Measurements from ENCODE around the gene PHRF1.
A peak's percentile ranks its signal among the peaks of the same experiment; 100 is the strongest.

Gene PHRF1

DNA sequence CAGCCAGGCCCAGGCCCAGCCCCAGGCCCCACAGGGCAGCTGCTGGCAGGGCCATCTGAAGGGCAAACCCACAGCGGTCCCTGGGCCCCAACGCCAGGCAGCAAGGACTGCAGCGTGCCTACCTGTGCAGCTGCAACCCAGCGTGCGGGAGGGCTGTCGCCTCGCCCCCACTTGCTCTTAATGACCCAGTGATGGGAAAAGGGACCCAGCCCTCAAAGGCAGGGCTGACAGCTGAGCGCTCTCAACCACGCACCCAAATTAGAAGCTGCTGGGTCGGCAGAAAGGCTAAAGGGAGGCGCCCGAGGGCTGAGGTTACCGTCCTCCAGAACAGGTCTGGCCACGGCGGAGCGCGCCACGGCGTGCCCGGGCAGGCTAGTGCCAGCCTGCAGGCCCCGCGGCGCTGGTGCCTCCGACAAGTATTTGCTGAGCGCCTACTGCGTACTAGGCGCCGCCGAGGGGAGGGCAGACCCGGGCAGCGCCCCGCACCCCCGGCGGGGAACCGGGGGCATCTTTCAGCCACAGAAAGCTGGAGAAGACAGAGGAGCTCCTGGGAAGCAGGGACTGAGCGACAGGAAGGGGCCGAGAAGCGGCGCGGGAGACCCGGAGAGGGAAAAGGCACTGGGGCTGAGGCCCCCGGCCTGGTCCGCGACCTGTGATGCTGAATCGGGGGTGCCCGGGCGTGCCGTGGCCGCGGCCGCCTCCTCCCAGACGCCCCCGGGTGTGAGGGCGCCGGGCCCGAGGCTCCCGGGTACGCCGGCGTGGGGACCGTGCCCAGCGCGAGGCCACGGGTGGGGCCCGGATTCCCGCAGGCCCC is 41.7 kb upstream of the PHRF1 start:
- no peaks in the 10 kb centered on the region for H3K27me3 ChIP-seq (ENCODE audit: insufficient read depth, low read length, poor library complexity)
- no peak overlapping the region for H3K23ac ChIP-seq (ENCODE audit: low read length)
- peaks cover 12% of the 10 kb centered on the region for H3K79me1 ChIP-seq (ENCODE audit: low read length)
- H4K5ac ChIP-seq (ENCODE audit: low read length): no peak overlapping the region
- peak overlapping the region; percentile 6 for H3K4ac ChIP-seq (ENCODE audit: low read depth, low read length)
- no peak overlapping the region for H2BK15ac ChIP-seq (replicated peaks; ENCODE audit: low read depth)
- H3K18ac ChIP-seq (ENCODE audit: low read length): peak overlapping the region; percentile 81
- peak overlapping the region; percentile 93 for H3K9ac ChIP-seq (ENCODE audit: low read length)
- H3K27ac ChIP-seq (ENCODE audit: low read depth, low read length): no peak overlapping the region
- DNase-seq: no peak
- peak overlapping the region; percentile 71 for H3K4me2 ChIP-seq (ENCODE audit: low read length)
- peaks cover 7% of the 10 kb centered on the region for H3K79me2 ChIP-seq (ENCODE audit: control insufficient read depth, insufficient read depth, low read length)
- H2AK5ac ChIP-seq (ENCODE audit: low read length): no peak overlapping the region
- peak overlapping the region; percentile 91 for H3K56ac ChIP-seq (ENCODE audit: low read length)
- peaks cover 4% of the 10 kb centered on the region for H3K4me1 ChIP-seq (ENCODE audit: control insufficient read depth, low read depth, low read length)
- H2BK120ac ChIP-seq (ENCODE audit: low read depth, low read length): no peak overlapping the region
- H4K8ac ChIP-seq (ENCODE audit: low read depth, low read length): no peak overlapping the region
- WGBS (ENCODE audit: extremely low coverage, insufficient coverage, low lambda C conversion rate): no CpG with 5 or more reads among the region's 66 CpGs
- H3K36me3 ChIP-seq (ENCODE audit: control insufficient read depth, insufficient read depth, low read length): no peaks in the 10 kb centered on the region
- H3K4me3 ChIP-seq (ENCODE audit: low read length): peak overlapping the region; percentile 76
- H2BK5ac ChIP-seq (ENCODE audit: low read length): no peak overlapping the region

DNA sequence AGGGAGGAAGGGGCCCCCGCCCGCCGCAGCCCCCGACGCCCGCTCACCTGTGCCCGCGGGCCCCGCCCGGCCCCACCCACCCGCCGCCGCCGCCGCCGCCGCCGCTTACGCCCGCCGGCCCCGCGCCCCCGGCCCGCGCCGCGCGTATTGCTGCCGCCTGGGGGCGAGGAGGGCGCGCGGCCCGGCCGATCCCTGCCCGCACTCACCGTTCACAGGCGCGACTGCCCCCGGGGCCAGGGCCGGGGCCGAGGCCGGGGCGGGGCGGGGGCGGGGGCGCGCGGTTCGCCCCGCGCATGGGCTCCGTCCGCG is 41.1 kb upstream of the PHRF1 start:
- H3K18ac ChIP-seq (ENCODE audit: low read length): peak overlapping the region; percentile 81
- no peak overlapping the region for H2BK5ac ChIP-seq (ENCODE audit: low read length)

GRCh38 chr11:535519-536454 is 40.5 kb upstream of the PHRF1 start, which contains the start of gene HRAS:
Gene HRAS, minus strand, starts transcription at chr11:535576.
- H2BK120ac ChIP-seq (ENCODE audit: low read depth, low read length): no peak within 1 kb of the TSS
- WGBS (ENCODE audit: extremely low coverage, insufficient coverage, low lambda C conversion rate): no CpG with 5 or more reads among the region's 97 CpGs
- peaks cover 4% of the 10 kb centered on the region for H3K4me1 ChIP-seq (ENCODE audit: control insufficient read depth, low read depth, low read length)
- DNase-seq: peak; percentile 95
- peak within 1 kb of the TSS; percentile 81 for H3K18ac ChIP-seq (ENCODE audit: low read length)
- peak within 1 kb of the TSS; percentile 69 for H2AK5ac ChIP-seq (ENCODE audit: low read length)
- peak within 1 kb of the TSS; percentile 6 for H3K4ac ChIP-seq (ENCODE audit: low read depth, low read length)
- H2BK5ac ChIP-seq (ENCODE audit: low read length): no peak within 1 kb of the TSS
- H3K23ac ChIP-seq (ENCODE audit: low read length): peak within 1 kb of the TSS; percentile 97
- no peak within 1 kb of the TSS for H2BK15ac ChIP-seq (replicated peaks; ENCODE audit: low read depth)
- no peaks in the 10 kb centered on the region for H3K27me3 ChIP-seq (ENCODE audit: insufficient read depth, low read length, poor library complexity)
- H3K4me3 ChIP-seq (ENCODE audit: low read length): peak within 1 kb of the TSS; percentile 76
- H3K4me2 ChIP-seq (ENCODE audit: low read length): peak within 1 kb of the TSS; percentile 71
- peak within 1 kb of the TSS; percentile 93 for H3K9ac ChIP-seq (ENCODE audit: low read length)
- H3K56ac ChIP-seq (ENCODE audit: low read length): peak within 1 kb of the TSS; percentile 91
- H4K5ac ChIP-seq (ENCODE audit: low read length): no peak within 1 kb of the TSS
- H4K8ac ChIP-seq (ENCODE audit: low read depth, low read length): peak within 1 kb of the TSS; percentile 28
- no peaks in the 10 kb centered on the region for H3K36me3 ChIP-seq (ENCODE audit: control insufficient read depth, insufficient read depth, low read length)
- H3K79me1 ChIP-seq (ENCODE audit: low read length): peaks cover 12% of the 10 kb centered on the region
- peak within 1 kb of the TSS; percentile 72 for H3K27ac ChIP-seq (ENCODE audit: low read depth, low read length)
- H3K79me2 ChIP-seq (ENCODE audit: control insufficient read depth, insufficient read depth, low read length): peaks cover 7% of the 10 kb centered on the region

More for the DNA sequence above, 41.1 kb upstream of the PHRF1 start:
- Histone ChIP-seq H3K4me3 (ENCODE audit: low read length) (no peak overlapping the region), H3K4ac (ENCODE audit: low read depth, low read length) (peak overlapping the region; percentile 6), H4K8ac (ENCODE audit: low read depth, low read length) (no peak overlapping the region), H2BK120ac (ENCODE audit: low read depth, low read length) (no peak overlapping the region), H3K79me1 (ENCODE audit: low read length) (peaks cover 12% of the 10 kb centered on the region), H3K4me1 (ENCODE audit: control insufficient read depth, low read depth, low read length) (peaks cover 4% of the 10 kb centered on the region), H3K27me3 (ENCODE audit: insufficient read depth, low read length, poor library complexity) (no peaks in the 10 kb centered on the region), H3K27ac (ENCODE audit: low read depth, low read length) (no peak overlapping the region), H3K56ac (ENCODE audit: low read length) (peak overlapping the region; percentile 91), H2BK15ac (replicated peaks; ENCODE audit: low read depth) (no peak overlapping the region), H3K79me2 (ENCODE audit: control insufficient read depth, insufficient read depth, low read length) (peaks cover 7% of the 10 kb centered on the region), H2AK5ac (ENCODE audit: low read length) (no peak overlapping the region), H3K36me3 (ENCODE audit: control insufficient read depth, insufficient read depth, low read length) (no peaks in the 10 kb centered on the region), H3K23ac (ENCODE audit: low read length) (no peak overlapping the region), H3K9ac (ENCODE audit: low read length) (peak overlapping the region; percentile 93), H3K4me2 (ENCODE audit: low read length) (no peak overlapping the region), H4K5ac (ENCODE audit: low read length) (no peak overlapping the region)
- WGBS (ENCODE audit: extremely low coverage, insufficient coverage, low lambda C conversion rate): no CpG with 5 or more reads among the region's 56 CpGs
- DNase-seq: peak; percentile 41

DNA sequence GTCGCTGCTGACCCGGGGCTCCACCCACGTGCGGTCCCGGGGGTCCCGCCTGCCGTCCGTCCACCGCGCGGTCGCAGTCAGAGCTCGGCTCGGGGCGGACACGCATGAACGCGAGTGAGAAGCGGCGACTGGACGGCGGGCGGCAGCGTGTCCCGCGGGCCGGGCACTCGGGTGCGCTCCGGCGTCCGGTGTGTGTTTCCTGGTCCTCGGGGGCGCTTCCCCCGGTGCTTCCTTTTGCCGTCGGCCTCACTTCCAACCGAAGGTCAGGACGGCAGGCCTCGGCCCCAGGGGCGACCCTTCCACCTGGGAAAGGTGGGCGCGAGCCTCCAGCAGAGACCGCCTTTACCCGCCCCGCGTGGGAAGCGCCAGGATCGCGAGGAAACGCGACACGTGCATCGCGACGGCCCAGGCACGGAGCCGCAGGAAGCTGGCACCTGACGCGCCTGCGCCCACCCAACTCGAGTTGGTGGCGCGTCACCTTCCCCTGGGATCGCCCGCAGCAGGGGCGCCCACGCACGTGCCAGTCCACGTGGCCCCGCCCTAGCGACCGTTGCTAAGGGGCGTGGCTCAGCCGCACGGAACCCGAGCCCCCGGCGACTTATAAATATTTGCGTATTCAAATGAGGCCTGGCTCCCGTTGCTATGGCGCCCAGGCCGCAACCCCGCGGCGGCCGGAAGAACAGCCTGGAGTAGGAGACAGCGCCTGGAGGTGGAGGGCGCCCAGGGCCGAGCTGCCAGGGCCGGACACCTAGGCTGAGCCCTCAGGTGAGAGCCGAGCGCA is 39.2 kb upstream of the PHRF1 start, which contains the start of gene LRRC56:
Gene LRRC56, plus strand, starts transcription at position 687 of the 781 bp plus-strand sequence. CDS start 3,158 bp downstream, outside the sequence.
- H2BK15ac ChIP-seq (replicated peaks; ENCODE audit: low read depth): no peak within 1 kb of the TSS
- no peak within 1 kb of the TSS for H3K27ac ChIP-seq (ENCODE audit: low read depth, low read length)
- no peaks in the 10 kb centered on the region for H3K27me3 ChIP-seq (ENCODE audit: insufficient read depth, low read length, poor library complexity)
- H3K23ac ChIP-seq (ENCODE audit: low read length): peak within 1 kb of the TSS; percentile 91
- no peak within 1 kb of the TSS for H3K4me3 ChIP-seq (ENCODE audit: low read length)
- H2BK120ac ChIP-seq (ENCODE audit: low read depth, low read length): no peak within 1 kb of the TSS
- H3K4me2 ChIP-seq (ENCODE audit: low read length): peak within 1 kb of the TSS; percentile 74
- WGBS (ENCODE audit: extremely low coverage, insufficient coverage, low lambda C conversion rate): no CpG with 5 or more reads among the region's 93 CpGs
- peaks cover 7% of the 10 kb centered on the region for H3K79me2 ChIP-seq (ENCODE audit: control insufficient read depth, insufficient read depth, low read length)
- H3K4me1 ChIP-seq (ENCODE audit: control insufficient read depth, low read depth, low read length): peaks cover 4% of the 10 kb centered on the region
- H4K8ac ChIP-seq (ENCODE audit: low read depth, low read length): no peak within 1 kb of the TSS
- H2BK5ac ChIP-seq (ENCODE audit: low read length): no peak within 1 kb of the TSS
- no peak within 1 kb of the TSS for H4K5ac ChIP-seq (ENCODE audit: low read length)
- peak within 1 kb of the TSS; percentile 88 for H3K56ac ChIP-seq (ENCODE audit: low read length)
- peak within 1 kb of the TSS; percentile 11 for H3K18ac ChIP-seq (ENCODE audit: low read length)
- peak within 1 kb of the TSS; percentile 61 for H3K9ac ChIP-seq (ENCODE audit: low read length)
- no peak within 1 kb of the TSS for H2AK5ac ChIP-seq (ENCODE audit: low read length)
- no peaks in the 10 kb centered on the region for H3K36me3 ChIP-seq (ENCODE audit: control insufficient read depth, insufficient read depth, low read length)
- no peak within 1 kb of the TSS for H3K4ac ChIP-seq (ENCODE audit: low read depth, low read length)
- H3K79me1 ChIP-seq (ENCODE audit: low read length): peaks cover 12% of the 10 kb centered on the region
- peak; percentile 92 for DNase-seq

DNA sequence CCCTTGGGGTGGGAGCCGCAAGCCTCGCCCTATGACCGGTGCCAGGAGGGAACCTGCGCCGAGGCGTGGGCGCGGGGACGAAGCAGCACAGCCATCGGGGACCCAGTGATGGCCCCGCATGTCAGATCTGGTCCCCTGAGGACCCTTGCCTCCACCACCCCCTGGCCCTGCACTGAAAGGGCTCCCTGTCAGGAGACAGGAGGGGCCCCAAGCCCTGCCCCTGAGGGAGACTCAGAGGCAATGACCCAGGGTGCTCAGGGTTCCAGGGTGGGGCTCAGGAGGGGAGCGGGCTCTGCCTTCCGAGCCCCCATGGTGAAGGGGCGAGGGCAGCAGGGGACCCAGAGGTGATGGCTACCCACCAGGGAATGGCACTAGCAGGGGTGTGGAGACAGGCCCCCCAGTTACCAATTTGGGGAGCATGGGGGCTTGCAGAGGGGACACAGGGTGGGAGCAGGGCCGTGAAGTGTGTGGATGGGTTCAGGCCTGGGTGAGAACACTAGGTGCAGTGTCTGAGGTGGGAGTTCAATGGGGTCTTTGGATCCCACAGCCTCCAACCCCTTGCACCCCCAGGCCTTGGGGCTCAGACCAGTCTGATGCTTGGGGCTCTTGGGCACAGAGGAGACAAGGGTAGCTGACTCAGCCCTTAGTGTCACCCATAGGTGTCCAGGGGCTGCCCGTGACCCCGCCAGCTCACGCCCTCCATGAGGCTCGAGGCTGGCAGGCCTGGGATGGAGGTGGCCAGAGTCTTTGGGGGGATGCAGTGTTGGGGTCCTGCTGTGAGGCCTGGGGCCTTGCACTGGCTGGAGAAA is 38.4 kb upstream of the PHRF1 start:
- Histone ChIP-seq H3K27me3 (ENCODE audit: insufficient read depth, low read length, poor library complexity) (no peaks in the 10 kb centered on the region), H4K8ac (ENCODE audit: low read depth, low read length) (no peak overlapping the region), H2BK120ac (ENCODE audit: low read depth, low read length) (no peak overlapping the region), H2BK15ac (replicated peaks; ENCODE audit: low read depth) (no peak overlapping the region), H3K4me3 (ENCODE audit: low read length) (no peak overlapping the region), H3K23ac (ENCODE audit: low read length) (no peak overlapping the region), H3K79me2 (ENCODE audit: control insufficient read depth, insufficient read depth, low read length) (peaks cover 7% of the 10 kb centered on the region), H3K18ac (ENCODE audit: low read length) (no peak overlapping the region), H3K4me1 (ENCODE audit: control insufficient read depth, low read depth, low read length) (peaks cover 4% of the 10 kb centered on the region), H3K4ac (ENCODE audit: low read depth, low read length) (no peak overlapping the region), H3K9ac (ENCODE audit: low read length) (peak overlapping the region; percentile 51), H3K27ac (ENCODE audit: low read depth, low read length) (no peak overlapping the region), H3K36me3 (ENCODE audit: control insufficient read depth, insufficient read depth, low read length) (no peaks in the 10 kb centered on the region), H2BK5ac (ENCODE audit: low read length) (no peak overlapping the region), H2AK5ac (ENCODE audit: low read length) (no peak overlapping the region), H3K4me2 (ENCODE audit: low read length) (peak overlapping the region; percentile 61), H3K79me1 (ENCODE audit: low read length) (peaks cover 12% of the 10 kb centered on the region), H4K5ac (ENCODE audit: low read length) (no peak overlapping the region), H3K56ac (ENCODE audit: low read length) (peak overlapping the region; percentile 81)
- WGBS (ENCODE audit: extremely low coverage, insufficient coverage, low lambda C conversion rate): no CpG with 5 or more reads among the region's 19 CpGs
- no peak for DNase-seq
